ENCODE measurements around the gene EXD2. TPM values are rescaled to one million over a fixed set of nuclear protein-coding genes. Genes with fewer than 3 reads are reported as not detected.

The EXD2 gene
- total RNA-seq, 1 donor from 2014 or later = 16.5 TPM

- Histone ChIP-seq H3K27ac (replicated peaks) (peak overlapping the region; percentile 39), H3K4me3 (no peak overlapping the region), H3K36me3 (no peaks in the 10 kb centered on the region), H3K27me3 (ENCODE audit: low read depth) (no peaks in the 10 kb centered on the region), H3K4me1 (peaks cover 11% of the 10 kb centered on the region), H3K9me3 (replicated peaks) (no peaks in the 10 kb centered on the region)
- peak; percentile 26 for TF ChIP-seq CTCF (IDR thresholded peaks at IDR 0.05; ENCODE audit: borderline replicate concordance)
- DNase-seq = no peak
- intact Hi-C loops (cut with micrococcal nuclease) = loop anchor here (10.0 kb wide), 1 partner anchor 107 kb away; no protein-coding TSS in a partner anchor
These were observed 56.6 kb downstream of the EXD2 start for GRCh38 chr14:69247676-69248440.

GRCh38 chr14:69249603-69250002 is 58.3 kb downstream of the EXD2 start:
- no peak for TF ChIP-seq CTCF (IDR thresholded peaks at IDR 0.05; ENCODE audit: borderline replicate concordance)
- Histone ChIP-seq H3K36me3 (no peaks in the 10 kb centered on the region), H3K9me3 (replicated peaks) (no peaks in the 10 kb centered on the region), H3K27ac (replicated peaks) (no peak overlapping the region), H3K4me3 (no peak overlapping the region), H3K4me1 (peaks cover 8% of the 10 kb centered on the region), H3K27me3 (ENCODE audit: low read depth) (no peaks in the 10 kb centered on the region)
- intact Hi-C loops (cut with micrococcal nuclease) = loop anchor here (10.0 kb wide), 1 partner anchor 105 kb away; no protein-coding TSS in a partner anchor
- DNase-seq = no peak

- Histone ChIP-seq H3K9me3 (replicated peaks) (no peaks in the 10 kb centered on the region), H3K27me3 (ENCODE audit: low read depth) (no peaks in the 10 kb centered on the region), H3K4me1 (peaks cover 17% of the 10 kb centered on the region), H3K4me3 (no peak overlapping the region), H3K27ac (replicated peaks) (no peak overlapping the region), H3K36me3 (no peaks in the 10 kb centered on the region)
- no peak for TF ChIP-seq CTCF (IDR thresholded peaks at IDR 0.05; ENCODE audit: borderline replicate concordance)
- no peak for DNase-seq
- intact Hi-C loops (cut with micrococcal nuclease) = no loop called here
These were observed 61.6 kb downstream of the EXD2 start for GRCh38 chr14:69252851-69253250.

- peaks cover 64% of the 10 kb centered on the region for H3K4me1 ChIP-seq
- peak overlapping the region; percentile 83 for H3K4me3 ChIP-seq
- no peaks in the 10 kb centered on the region for H3K36me3 ChIP-seq
- intact Hi-C loops (cut with micrococcal nuclease) = no loop called here
- TF ChIP-seq CTCF (IDR thresholded peaks at IDR 0.05; ENCODE audit: borderline replicate concordance) = no peak
- no peak for DNase-seq
- peaks cover 43% of the 10 kb centered on the region for H3K27me3 ChIP-seq (ENCODE audit: low read depth)
- H3K27ac ChIP-seq (replicated peaks) = peak overlapping the region; percentile 91
- no peaks in the 10 kb centered on the region for H3K9me3 ChIP-seq (replicated peaks)
These were observed 67.8 kb downstream of the EXD2 start for GRCh38 chr14:69259168-69259526.

GRCh38 chr14:69259527-69260189 is 68.4 kb downstream of the EXD2 start, which contains the start of gene GALNT16:
Gene GALNT16 (plus strand): TSS chr14:69260158. CDS start chr14:69260291, 133 bp downstream.
- Histone ChIP-seq H3K9me3 (replicated peaks) (no peaks in the 10 kb centered on the region), H3K4me1 (peaks cover 69% of the 10 kb centered on the region), H3K4me3 (peak within 1 kb of the TSS; percentile 83), H3K27ac (replicated peaks) (peak within 1 kb of the TSS; percentile 91), H3K27me3 (ENCODE audit: low read depth) (peaks cover 43% of the 10 kb centered on the region), H3K36me3 (no peaks in the 10 kb centered on the region)
- intact Hi-C loops (cut with micrococcal nuclease) = no loop called here
- DNase-seq = peak; percentile 43
- TF ChIP-seq CTCF (IDR thresholded peaks at IDR 0.05; ENCODE audit: borderline replicate concordance) = peak; percentile 64

All from left ventricle myocardium inferior (tissue), 1 donor.